GM19463 (cell line): ENCODE data around the gene TLR5.

ENCODE experiments used
- ATAC-seq: cut with Tn5 transposase; IDR thresholded peaks from one replicate; pipeline ENCODE4 v1.9.1; 2021; ENCODE audit warnings: mild to moderate bottlenecking, moderate library complexity; ENCODE audit not compliant: unreplicated experiment

TLR5 gene

GRCh38 chr1:223116950-223117349, 26.1 kb downstream of the TLR5 start:
- no peak for ATAC-seq

DNA sequence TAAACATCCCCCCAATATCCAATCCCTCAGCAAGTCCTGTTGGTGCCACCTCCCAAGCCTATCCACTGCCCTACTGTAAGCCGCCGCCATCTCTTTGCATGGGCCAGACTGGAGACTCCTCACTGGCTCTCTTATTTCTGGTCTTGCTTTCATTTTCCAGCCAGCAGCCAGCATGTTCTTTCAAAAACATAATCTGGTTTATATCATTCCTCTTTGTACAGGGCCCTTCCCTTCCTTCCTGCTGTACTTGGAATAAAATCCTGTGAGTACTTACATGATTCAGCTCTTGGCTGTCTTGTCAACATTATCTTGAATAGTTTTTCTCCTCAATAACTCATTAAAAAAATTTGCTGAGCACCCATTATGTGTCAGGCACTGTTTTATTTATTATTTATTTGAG, 28.2 kb downstream of the TLR5 start:
- no peak for ATAC-seq

DNA sequence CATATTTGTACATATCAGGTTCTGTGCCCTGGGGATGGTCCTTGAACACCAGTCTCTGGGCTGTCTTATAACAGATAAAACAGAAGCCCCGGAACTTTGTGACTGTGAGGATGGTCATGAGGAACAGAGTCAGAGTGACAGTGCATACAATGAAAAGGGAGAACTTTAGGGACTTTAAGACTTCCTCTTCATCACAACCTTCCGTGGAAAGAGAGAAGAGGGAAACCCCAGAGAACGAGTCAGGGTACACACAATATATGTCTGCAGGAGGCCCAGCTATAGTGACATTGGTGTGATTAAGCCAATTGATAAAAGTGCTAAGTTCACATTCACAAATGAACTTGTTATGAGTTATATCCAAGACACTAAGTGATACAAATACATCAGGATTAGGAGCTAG, 32.1 kb downstream of the TLR5 start:
- ATAC-seq, result no peak

GRCh38 chr1:223109581-223110026, 33.4 kb downstream of the TLR5 start:
- no peak for ATAC-seq

- ATAC-seq, result no peak
These were observed 36.2 kb downstream of the TLR5 start for GRCh38 chr1:223106856-223107255.

GRCh38 chr1:223105568-223105967, 37.5 kb downstream of the TLR5 start:
- no peak for ATAC-seq

DNA sequence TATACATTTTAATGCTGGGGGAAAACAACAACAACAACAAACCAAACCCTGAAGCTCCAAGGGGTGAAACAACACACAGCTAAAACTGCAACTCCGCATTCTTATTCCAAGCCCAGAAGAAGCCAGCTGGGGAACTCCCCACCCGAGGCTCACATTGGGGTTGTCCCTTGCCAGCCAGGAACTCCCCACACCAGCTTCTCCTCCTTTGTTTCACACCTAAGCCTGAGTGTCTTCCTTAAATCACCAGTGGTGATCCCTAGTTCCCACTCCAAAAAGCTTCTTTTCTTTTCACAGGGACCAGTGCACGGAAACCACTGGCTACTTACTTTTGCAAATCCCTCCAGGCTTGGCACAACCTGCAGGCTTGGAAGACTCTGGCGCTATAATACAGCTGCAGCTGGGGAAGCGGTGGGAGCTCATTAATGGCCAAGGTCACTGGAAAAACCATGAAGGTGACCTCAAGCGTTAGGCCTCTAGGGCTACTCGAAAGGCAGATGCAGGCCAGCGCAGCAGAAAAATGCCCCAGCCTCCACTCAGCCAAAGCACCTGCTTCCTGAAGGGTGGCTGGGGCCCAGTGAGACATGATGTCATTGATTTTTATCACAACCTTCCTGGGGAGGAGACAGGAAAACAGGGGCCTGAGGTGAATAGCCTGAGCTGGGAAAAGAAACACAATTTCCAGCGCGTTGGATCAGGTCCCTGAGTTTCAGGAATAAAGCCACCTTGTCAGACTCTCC, 40.1 kb downstream of the TLR5 start:
- ATAC-seq, result no peak

DNA sequence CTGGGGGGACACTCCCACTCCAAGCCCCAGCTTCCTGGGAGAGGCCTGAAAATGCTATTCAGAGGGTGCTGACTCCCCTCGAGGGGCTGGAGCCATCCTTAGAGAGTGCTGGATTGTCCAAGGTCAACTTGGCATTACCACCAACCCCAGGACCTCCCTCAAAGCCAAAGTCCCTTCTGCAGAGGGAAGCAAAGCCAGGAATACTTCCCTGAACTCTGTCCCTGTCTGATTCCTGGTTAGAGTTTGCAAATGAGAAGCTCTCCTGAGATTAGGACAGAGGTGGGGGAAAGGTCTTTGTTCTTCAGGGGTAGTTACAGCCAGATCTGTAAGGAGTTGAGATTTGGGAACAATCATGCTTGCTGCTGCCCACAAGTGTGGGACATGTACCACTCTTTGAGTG, 45.3 kb downstream of the TLR5 start:
- no peak for ATAC-seq

DNA sequence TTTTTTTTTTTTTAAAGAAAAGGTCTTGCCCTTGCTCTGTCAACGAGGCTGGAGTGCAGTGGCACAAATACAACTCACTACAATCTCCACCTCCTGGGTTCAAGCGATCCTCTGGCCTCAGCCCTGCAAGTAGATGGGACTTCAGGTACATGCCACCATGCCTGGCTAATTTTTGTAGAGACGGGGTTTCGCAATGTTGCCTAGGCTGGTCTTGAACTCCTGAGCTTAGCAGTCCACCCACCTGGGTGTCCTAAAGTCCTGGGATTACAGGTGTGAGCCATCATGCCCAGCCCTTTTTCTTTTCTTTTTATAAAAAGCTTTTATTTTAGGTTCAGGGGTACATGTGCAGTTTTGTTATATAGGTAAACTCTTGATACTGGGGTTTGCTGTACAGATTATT, 47.2 kb downstream of the TLR5 start:
- no peak for ATAC-seq

GRCh38 chr1:223091896-223092295, 51.2 kb downstream of the TLR5 start:
- no peak for ATAC-seq

DNA sequence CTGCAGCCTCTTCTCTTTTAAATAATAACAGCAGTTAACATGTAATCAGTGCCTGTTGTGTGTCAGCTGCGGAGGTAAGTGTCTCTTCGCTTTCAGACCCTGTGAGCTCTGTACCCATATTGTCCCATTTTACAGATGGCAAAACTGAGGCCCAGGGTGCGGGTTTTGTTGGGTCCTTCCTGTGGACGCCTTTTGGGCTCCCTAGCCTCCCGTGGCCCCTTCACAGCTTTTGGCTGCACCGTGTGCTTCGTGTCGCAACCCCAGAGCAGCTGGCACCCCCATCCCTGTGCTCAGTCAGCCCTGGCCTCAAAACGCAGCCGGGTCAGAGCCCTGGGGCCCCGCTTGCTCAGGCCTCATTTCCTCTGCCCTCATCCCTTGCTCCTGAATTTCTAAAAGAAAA, 53.8 kb downstream of the TLR5 start:
- no peak for ATAC-seq

GRCh38 chr1:223088713-223089240, 54.3 kb downstream of the TLR5 start:
- no peak for ATAC-seq

DNA sequence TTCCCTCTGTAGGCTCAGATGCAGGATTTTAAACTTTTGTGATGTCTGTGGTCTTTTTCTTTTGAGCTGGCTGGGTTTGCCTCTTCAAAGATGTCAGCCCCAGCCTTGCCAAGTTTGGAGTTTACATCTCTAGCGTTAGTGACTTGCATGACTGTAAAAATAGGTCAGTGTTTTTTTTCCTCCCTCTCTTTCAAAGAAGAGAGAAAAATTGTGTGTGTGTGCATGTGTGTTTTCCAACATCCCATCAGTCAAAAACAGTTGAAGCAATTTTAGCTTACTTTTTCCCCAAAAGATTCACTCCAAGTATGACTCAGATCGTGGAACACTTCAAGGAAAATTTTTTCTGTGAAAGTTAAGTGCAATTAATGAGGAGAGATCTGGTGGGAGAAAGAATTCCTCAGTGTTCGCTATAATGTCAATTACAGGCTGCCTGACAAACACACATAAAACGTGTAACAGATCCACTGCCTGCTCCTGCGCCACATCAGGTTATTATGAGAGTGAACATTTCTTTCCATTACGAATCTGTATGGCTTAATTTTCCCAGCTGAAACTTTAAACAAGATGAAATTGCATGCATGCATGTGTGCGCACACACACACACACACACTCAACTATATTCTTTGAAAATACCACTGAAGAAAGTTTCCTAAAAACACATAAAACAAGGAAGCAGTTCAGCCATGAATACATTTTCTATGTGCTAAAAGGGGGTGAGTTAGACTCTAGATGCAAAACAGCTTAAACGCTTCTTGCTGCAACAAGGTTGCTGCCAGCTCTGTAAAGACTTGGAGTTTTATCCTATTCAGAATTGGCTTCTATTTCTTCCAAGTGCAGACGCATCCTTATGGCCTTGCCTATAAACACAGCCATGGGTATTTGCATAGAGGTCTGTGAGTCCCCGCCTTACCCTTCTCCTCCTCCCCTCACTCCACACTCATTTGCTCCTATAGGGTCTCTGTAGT, 55.5 kb downstream of the TLR5 start:
- no peak for ATAC-seq

GRCh38 chr1:223084464-223084866, 58.6 kb downstream of the TLR5 start:
- no peak for ATAC-seq

DNA sequence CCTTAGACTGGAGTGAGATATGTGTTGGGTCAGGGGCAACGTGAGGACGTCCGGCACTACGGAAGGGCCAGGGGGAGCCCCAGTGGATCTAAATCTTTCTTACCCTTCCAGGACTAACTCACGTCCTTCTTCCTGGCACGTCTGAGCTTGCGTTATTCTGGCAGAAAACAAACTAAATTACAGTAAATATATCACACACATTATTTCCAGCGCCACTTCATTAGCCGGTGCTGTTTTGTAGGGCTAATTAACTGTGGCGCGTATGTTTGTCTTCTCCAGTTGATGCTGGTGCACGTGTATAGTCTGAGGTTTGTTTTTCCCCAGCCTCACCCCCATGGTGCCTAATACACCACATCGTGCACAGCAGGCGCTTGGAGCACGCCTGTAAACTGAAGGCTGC, 59.2 kb downstream of the TLR5 start:
- ATAC-seq, result no peak

DNA sequence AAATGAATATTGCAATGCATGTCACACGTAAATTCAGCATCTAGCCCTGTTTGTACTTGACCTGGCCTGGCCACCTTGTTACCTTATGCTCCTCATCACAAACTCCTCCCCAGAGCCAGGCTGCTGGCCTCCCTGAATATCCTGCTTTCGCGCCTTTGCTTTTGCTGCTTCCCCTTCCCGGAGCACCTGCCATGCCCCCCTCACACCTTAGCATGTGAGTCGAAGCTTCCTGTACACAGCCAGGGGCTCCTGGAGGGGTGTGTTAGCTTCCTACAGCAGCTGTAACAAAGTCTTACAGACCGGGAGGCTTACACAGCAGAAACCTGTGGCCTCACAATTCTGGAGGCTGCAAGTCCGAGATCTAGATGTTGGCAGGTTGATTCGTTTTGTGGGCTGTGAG, 60.1 kb downstream of the TLR5 start:
- no peak for ATAC-seq

DNA sequence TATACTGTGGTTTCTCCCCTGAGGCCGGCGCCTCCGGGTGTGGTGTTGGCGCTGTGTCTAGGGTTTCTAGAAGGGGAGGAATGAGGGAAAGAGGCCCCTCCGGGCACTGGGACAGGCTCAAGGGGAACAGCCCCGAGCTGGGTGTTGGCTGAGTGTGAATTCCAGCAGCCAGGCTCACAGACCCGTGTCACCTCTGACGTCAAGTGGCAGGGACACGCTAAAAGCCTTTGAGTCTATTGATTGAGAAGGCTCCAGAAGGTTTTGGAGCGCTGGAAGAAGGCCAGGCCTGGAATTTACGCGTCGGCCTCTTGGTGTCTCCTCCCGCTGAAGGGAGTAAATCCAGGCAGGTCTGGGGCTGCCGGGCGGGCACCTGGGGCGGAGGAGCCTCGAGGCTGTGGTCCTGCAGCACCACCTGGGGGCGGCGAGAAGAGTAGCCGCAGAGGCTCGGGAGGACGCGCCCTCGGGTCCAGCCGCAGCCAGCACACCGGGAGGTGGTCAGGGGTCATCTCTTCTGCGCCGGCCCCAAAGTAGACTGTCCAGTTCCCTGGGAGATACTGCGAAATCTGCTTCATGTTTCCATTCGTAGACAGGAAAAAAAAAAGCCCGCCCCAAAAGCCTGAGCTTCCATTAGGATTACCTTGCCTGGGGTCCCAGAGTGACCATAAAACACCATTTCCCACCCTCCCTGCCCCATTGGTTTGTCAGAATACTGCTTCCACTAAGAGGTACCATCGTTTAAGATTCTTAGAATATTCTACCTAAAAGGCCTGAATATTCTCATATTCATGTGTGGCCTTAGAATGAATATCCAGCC, 61.7 kb downstream of the TLR5 start:
- ATAC-seq, result peak; percentile 99

GRCh38 chr1:223079498-223079897, 63.5 kb downstream of the TLR5 start:
- ATAC-seq, result no peak

DNA sequence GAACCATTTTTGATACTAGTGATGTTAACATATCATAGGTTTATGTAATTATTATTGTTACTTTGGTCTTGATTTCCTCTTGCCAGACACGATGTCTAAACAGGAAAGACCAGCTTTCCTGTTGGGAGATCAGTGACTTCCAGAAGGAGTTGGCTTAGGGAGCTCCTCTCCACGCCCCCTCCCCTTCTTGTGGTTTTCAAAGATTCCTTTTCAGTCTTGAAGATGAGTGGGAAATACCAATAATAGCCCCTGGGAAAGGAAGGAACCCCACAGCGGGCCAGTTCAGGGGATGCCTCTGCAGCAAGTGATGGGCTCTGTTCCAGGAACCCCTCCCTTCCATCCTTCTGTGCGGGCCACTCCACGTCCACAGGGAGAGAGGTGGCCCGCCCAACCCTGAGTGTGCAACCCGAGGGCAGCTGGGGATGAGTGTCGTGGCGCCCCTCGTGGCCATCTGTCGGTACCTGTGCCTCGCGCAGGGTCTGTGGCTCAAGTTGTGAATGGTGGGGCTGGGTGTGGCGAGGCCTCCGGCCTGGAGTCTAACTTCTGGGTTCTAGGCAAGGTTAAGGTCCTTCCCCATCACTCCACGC, 65.7 kb downstream of the TLR5 start:
- no peak for ATAC-seq

DNA sequence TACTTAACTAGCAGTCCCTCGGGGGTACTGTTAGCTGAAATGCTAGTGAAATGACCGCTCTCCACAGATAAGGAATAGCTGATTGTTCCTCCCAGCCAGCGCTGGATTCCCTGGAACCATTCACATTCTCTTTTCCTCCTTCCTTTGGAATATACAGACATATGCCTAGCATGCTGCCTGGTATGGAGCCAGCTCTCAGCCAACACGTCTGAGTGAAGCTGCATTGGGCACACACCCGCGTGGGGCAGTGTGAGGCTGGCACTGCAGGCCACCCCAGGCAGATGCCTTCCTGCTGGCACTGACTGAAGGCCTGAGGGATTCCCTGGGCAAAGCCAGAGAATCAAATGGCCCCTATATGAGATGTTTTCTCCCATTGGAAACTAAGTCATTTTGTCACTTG, 66.7 kb downstream of the TLR5 start:
- ATAC-seq, result no peak

DNA sequence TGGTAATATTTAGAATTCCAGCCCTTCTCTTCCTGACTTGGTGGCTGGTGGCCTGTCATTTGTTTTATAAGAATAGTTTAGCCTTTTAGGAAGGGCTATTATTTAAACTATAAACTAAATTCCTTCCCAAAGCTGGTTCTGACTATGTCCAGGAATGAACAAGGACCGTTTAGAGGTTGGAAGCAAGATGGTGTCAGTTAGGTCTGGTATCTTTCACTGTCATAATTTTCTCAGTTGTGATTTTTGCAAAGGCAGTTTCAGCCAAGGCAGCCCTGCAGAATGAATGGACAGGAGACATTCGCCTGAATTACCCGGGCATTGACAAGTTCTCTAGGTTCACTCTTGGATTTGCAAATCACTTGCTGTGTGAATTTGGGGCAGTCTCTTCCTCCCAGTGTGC, 67.2 kb downstream of the TLR5 start:
- ATAC-seq, result no peak
